H9 (cell line): Measurements from ENCODE around the gene RAI1. TPM values are rescaled to one million over a fixed set of nuclear protein-coding genes. Genes with fewer than 3 reads are reported as not detected.
A peak's percentile ranks its signal among the peaks of the same experiment; 100 is the strongest.

Experiments used
- DNase-seq: peaks from one replicate; pipeline ENCODE4 v3.0.0-alpha.2; 2017
- H2AFZ ChIP-seq: one replicate; pipeline ENCODE4 v1.6.1; 2013; ENCODE audit warnings: mild to moderate bottlenecking, low read length, control low read depth, moderate library complexity
- H2AK5ac ChIP-seq: 2 replicates; pipeline ENCODE4 v1.6.1; 2013; ENCODE audit warnings: low read length, control low read depth, mixed read lengths; ENCODE audit not compliant: insufficient read length
- H2BK120ac ChIP-seq: one replicate; pipeline ENCODE4 v1.6.1; 2013; ENCODE audit warnings: low read depth, mild to moderate bottlenecking, low read length, control low read depth, inconsistent platforms; ENCODE audit not compliant: poor library complexity, severe bottlenecking
- H2BK12ac ChIP-seq: 2 replicates; pipeline ENCODE4 v1.6.1; 2013; ENCODE audit warnings: low read length, control low read depth, mixed read lengths, low read depth; ENCODE audit not compliant: insufficient read length
- H2BK15ac ChIP-seq: 2 replicates; pipeline ENCODE4 v1.6.1; 2013; ENCODE audit warnings: low read depth, low read length, control low read depth
- H2BK20ac ChIP-seq: one replicate; pipeline ENCODE4 v1.6.1; 2013; ENCODE audit warnings: low read depth, mild to moderate bottlenecking, low read length, control low read depth, inconsistent platforms; ENCODE audit not compliant: poor library complexity, severe bottlenecking
- H2BK5ac ChIP-seq: 2 replicates; pipeline ENCODE4 v1.6.1; 2013; ENCODE audit warnings: low read length, control low read depth, mixed read lengths; ENCODE audit not compliant: insufficient read length
- H3K14ac ChIP-seq: 2 replicates; pipeline ENCODE4 v1.6.1; 2013; ENCODE audit warnings: low read length, control low read depth; ENCODE audit not compliant: insufficient read depth
- H3K18ac ChIP-seq: 2 replicates; pipeline ENCODE4 v1.6.1; 2013; ENCODE audit warnings: low read depth, mild to moderate bottlenecking, mixed read lengths, low read length, control low read depth; ENCODE audit not compliant: insufficient read length
- H3K23ac ChIP-seq: 2 replicates; pipeline ENCODE4 v1.6.1; 2013; ENCODE audit warnings: low read length, control low read depth, mixed read lengths, low read depth; ENCODE audit not compliant: insufficient read length
- H3K23me2 ChIP-seq: 2 replicates; pipeline ENCODE4 v1.6.1; 2013; ENCODE audit warnings: low read depth, mild to moderate bottlenecking, mixed read lengths, low read length, control low read depth; ENCODE audit not compliant: insufficient read length, poor library complexity, severe bottlenecking
- H3K27ac ChIP-seq: 2 replicates; pipeline ENCODE4 v1.5.1; 2013; ENCODE audit warnings: low read length, control low read depth, mixed read lengths, low read depth; ENCODE audit not compliant: insufficient read length
- H3K27me3 ChIP-seq: 2 replicates; pipeline ENCODE4 v1.6.1; 2013; ENCODE audit warnings: low read length, control low read depth, inconsistent platforms; ENCODE audit not compliant: insufficient read depth
- H3K4ac ChIP-seq: 2 replicates; pipeline ENCODE4 v1.6.1; 2013; ENCODE audit warnings: low read depth, mild to moderate bottlenecking, control low read depth, inconsistent platforms, low read length, moderate library complexity
- H3K4me1 ChIP-seq: 2 replicates; pipeline ENCODE4 v1.6.1; 2013; ENCODE audit warnings: low read length, control low read depth, inconsistent platforms; ENCODE audit not compliant: insufficient read depth
- H3K4me2 ChIP-seq: 2 replicates; pipeline ENCODE4 v1.6.1; 2013; ENCODE audit warnings: low read length, control low read depth, mixed read lengths; ENCODE audit not compliant: insufficient read length, insufficient read depth
- H3K56ac ChIP-seq: 2 replicates; pipeline ENCODE4 v1.6.1; 2013; ENCODE audit warnings: low read depth, mild to moderate bottlenecking, mixed read lengths, low read length, control low read depth; ENCODE audit not compliant: insufficient read length
- H3K79me1 ChIP-seq: 2 replicates; pipeline ENCODE4 v1.6.1; 2013; ENCODE audit warnings: low read depth, mild to moderate bottlenecking, moderate library complexity, low read length, control low read depth, inconsistent platforms; ENCODE audit not compliant: insufficient read depth, poor library complexity, severe bottlenecking
- H3K79me2 ChIP-seq: 2 replicates; pipeline ENCODE4 v1.6.1; 2013; ENCODE audit warnings: low read length, control low read depth, inconsistent platforms; ENCODE audit not compliant: insufficient read depth
- H3K9ac ChIP-seq: 2 replicates; pipeline ENCODE4 v1.6.1; 2013; ENCODE audit warnings: low read length, control low read depth, mixed read lengths; ENCODE audit not compliant: insufficient read length; ENCODE audit errors: extremely low read depth
- H3K9me3 ChIP-seq: one replicate; pipeline ENCODE4 v1.6.1; 2013; ENCODE audit warnings: low read depth, low read length, inconsistent platforms; ENCODE audit not compliant: control insufficient read depth
- H3T11ph ChIP-seq: one replicate; pipeline ENCODE4 v1.6.1; 2013; ENCODE audit warnings: mild to moderate bottlenecking, low read length, control low read depth, inconsistent platforms
- H4K20me1 ChIP-seq: one replicate; pipeline ENCODE4 v1.6.1; 2013; ENCODE audit not compliant: control insufficient read depth, insufficient read length, insufficient read depth
- H4K5ac ChIP-seq: 2 replicates; pipeline ENCODE4 v1.6.1; 2013; ENCODE audit warnings: low read depth, mild to moderate bottlenecking, mixed read lengths, low read length, control low read depth; ENCODE audit not compliant: insufficient read length
- H4K8ac ChIP-seq: replicated peaks from 2 replicates; pipeline ENCODE4 v1.6.1; 2013; ENCODE audit warnings: low read length, control low read depth, mixed read lengths, low read depth; ENCODE audit not compliant: insufficient read length
- H4K91ac ChIP-seq: 2 replicates; pipeline ENCODE4 v1.6.1; 2013; ENCODE audit warnings: low read depth, mild to moderate bottlenecking, moderate library complexity, mixed read lengths, low read length, control low read depth; ENCODE audit not compliant: insufficient read length
- H3K27ac Mint-ChIP-seq, 3 experiments: 2 replicates in 2 of 3; 3 replicates in 1 of 3; pipeline ENCODE4 v1.8.0; 2020 to 2021; ENCODE audit warnings: mixed read lengths in 3 of 3, mild to moderate bottlenecking in 1 of 3, moderate library complexity in 1 of 3
- H3K27me3 Mint-ChIP-seq: 2 replicates; pipeline ENCODE4 v1.8.0; 2021; ENCODE audit warnings: low read depth, mild to moderate bottlenecking, moderate library complexity, mixed read lengths
- H3K36me3 Mint-ChIP-seq, 3 experiments: 2 replicates in 2 of 3; 3 replicates in 1 of 3; pipeline ENCODE4 v1.8.0; 2020 to 2021; ENCODE audit warnings: low read depth in 3 of 3, mixed read lengths in 3 of 3; ENCODE audit not compliant: insufficient read depth in 1 of 3
- H3K4me1 Mint-ChIP-seq, 2 experiments: 2 replicates each; pipeline ENCODE4 v1.8.0; 2020; ENCODE audit warnings: mixed read lengths in 2 of 2
- H3K4me3 Mint-ChIP-seq, 2 experiments: 2 replicates in 1 of 2; 3 replicates in 1 of 2; pipeline ENCODE4 v1.8.0; 2020 to 2021; ENCODE audit warnings: mild to moderate bottlenecking in 2 of 2, mixed read lengths in 2 of 2, moderate library complexity in 1 of 2
- H3K9me3 Mint-ChIP-seq, 2 experiments: 2 replicates in 1 of 2; 3 replicates in 1 of 2; pipeline ENCODE4 v1.8.0; 2020; ENCODE audit warnings: mild to moderate bottlenecking in 2 of 2, mixed read lengths in 2 of 2, moderate library complexity in 1 of 2
- CTCF ChIP-seq: fragments of 200-600 bp; sonication (generic); conservative IDR thresholded peaks from 3 replicates; pipeline ENCODE4 v1.8.0; 2021; ENCODE audit warnings: antibody characterized with exemption, mild to moderate bottlenecking
- WGBS: extraction: QIAGEN DNeasy Blood & Tissue Kit; methylation state at CpG from one replicate; pipeline ENCODE4 v1.1.7; 2013; ENCODE audit warnings: missing lambda C conversion rate, low lambda C conversion rate, mixed read lengths; ENCODE audit not compliant: insufficient read length; ENCODE audit errors: extremely low coverage; 5-methylcytosine and 5-hydroxymethylcytosine counted together
- total RNA-seq: library from RNA; stranded (reverse); gene quantifications from 2 replicates; pipeline ENCODE4 v1.2.1, GENCODE V29; 2021

RAI1 gene
- total RNA-seq, 1 experiment from 2014 or later = 1.5 TPM

GRCh38 chr17:17668775-17669579, 12.3 kb upstream of the RAI1 start:
- H3K27ac Mint-ChIP-seq = no peak overlapping the region
- no peaks in the 10 kb centered on the region for H3K23me2 ChIP-seq

More at GRCh38 chr17:17668775-17669579, 12.3 kb upstream of the RAI1 start:
- Histone ChIP-seq H3K27me3 (no peaks in the 10 kb centered on the region; the same call in 1 of the 2 replicates), H3K18ac (no peak overlapping the region), H4K8ac (no peak overlapping the region), H3K27ac (no peak overlapping the region), H3K56ac (no peak overlapping the region), H3K79me2 (no peaks in the 10 kb centered on the region), H2BK5ac (no peak overlapping the region), H3K4ac (no peak overlapping the region), H2BK12ac (no peak overlapping the region), H3K23ac (no peak overlapping the region), H4K20me1 (no peaks in the 10 kb centered on the region), H2BK15ac (no peak overlapping the region), H3K9ac (no peak overlapping the region), H2AFZ (no peak overlapping the region), H3K9me3 (no peaks in the 10 kb centered on the region), H3K4me1 (no peaks in the 10 kb centered on the region), H3K4me2 (no peak overlapping the region), H4K91ac (no peak overlapping the region), H3K79me1 (no peaks in the 10 kb centered on the region), H4K5ac (no peak overlapping the region), H2BK20ac (no peak overlapping the region), H3K14ac (peak overlapping the region; percentile 12; the same call in 1 of the 2 replicates), H3T11ph (no peak overlapping the region), H2AK5ac (no peak overlapping the region), H2BK120ac (no peak overlapping the region)
- Mint-ChIP-seq H3K4me1 (peaks cover 7 to 27% of the 10 kb centered on the region in 2 experiments), H3K4me3 (no peak overlapping the region), H3K36me3 (no peaks in the 10 kb centered on the region), H3K27me3 (peaks cover 72% of the 10 kb centered on the region), H3K9me3 (no peaks in the 10 kb centered on the region; a peak in 1 of 5 replicates)
- no peak for DNase-seq
- TF ChIP-seq CTCF = no peak
- WGBS = no CpG with 5 or more reads among the region's 20 CpGs
